ENCODE measurements around the gene TMEM163. TPM values are rescaled to one million over a fixed set of nuclear protein-coding genes. Genes with fewer than 3 reads are reported as not detected.

Gene TMEM163
- total and polyA plus RNA-seq, 2 of the 13 experiments (the other 11 are each of a cell fraction or from before 2014, with no cell fraction given), result 0.05 TPM; not detected in 1

DNA sequence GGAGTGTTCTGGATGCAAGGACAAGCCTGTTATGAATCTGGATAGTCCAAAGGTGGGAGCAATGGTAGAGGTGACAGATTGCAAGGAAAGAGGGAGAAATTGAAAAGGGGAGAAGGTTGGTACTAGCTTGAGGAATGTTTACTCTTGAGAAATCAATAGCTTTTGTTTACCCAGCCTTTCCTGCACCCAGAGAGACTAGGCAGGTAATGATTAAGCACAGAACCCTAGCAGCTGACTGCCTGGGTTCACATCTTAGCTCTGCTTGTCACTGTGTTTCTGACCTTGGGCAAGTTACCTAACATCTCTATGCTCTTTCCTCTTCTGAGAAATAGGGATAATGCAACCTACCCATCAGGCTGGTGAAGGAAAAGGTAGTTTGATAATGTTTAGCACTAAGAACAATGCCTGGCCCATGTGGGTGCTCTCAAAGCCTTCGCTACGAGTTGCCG lies 286.3 kb downstream of the TMEM163 start (continued):
- TF ChIP-seq ZBTB7A (CRISPR knock-in tag; IDR thresholded peaks at IDR 0.05) (no peak; the same call in 1 of the 2 replicates), POGZ (CRISPR knock-in tag; IDR thresholded peaks at IDR 0.05) (peak; percentile 83), SRSF4 (IDR thresholded peaks at IDR 0.05; ENCODE audit: low read depth, low read length, poor library complexity, severe bottlenecking) (no peak), HDAC1 (CRISPR knock-in tag; IDR thresholded peaks at IDR 0.05) (peak; percentile 90), NAIF1 (CRISPR knock-in tag; IDR thresholded peaks at IDR 0.05; ENCODE audit: borderline replicate concordance) (no peak), KLF6 (CRISPR knock-in tag; IDR thresholded peaks at IDR 0.05) (peak; percentile 64; the same call in 1 of the 2 replicates), GATAD2A (CRISPR knock-in tag; IDR thresholded peaks at IDR 0.05) (peak; percentile 100), KAT2B (IDR thresholded peaks at IDR 0.05; ENCODE audit: borderline replicate concordance, low read depth, low read length) (peak; percentile 79), BORCS8-MEF2B (CRISPR knock-in tag; IDR thresholded peaks at IDR 0.05) (no peak), ZNF558 (CRISPR knock-in tag; IDR thresholded peaks at IDR 0.05; ENCODE audit: borderline replicate concordance) (no peak), KLF11 (CRISPR knock-in tag; IDR thresholded peaks at IDR 0.05) (no peak), MATR3 (CRISPR knock-in tag; IDR thresholded peaks at IDR 0.05) (no peak), ZNF605 (CRISPR knock-in tag; IDR thresholded peaks at IDR 0.05) (peak; percentile 86), ZFP36L2 (CRISPR knock-in tag; IDR thresholded peaks at IDR 0.05) (no peak), RBM22 (optimal IDR thresholded peaks at IDR 0.05; ENCODE audit: low read length) (peak; percentile 99), NCOA1 (CRISPR knock-in tag; IDR thresholded peaks at IDR 0.05) (no peak), YY1 (IDR thresholded peaks at IDR 0.05; ENCODE audit: insufficient read depth, insufficient replicate concordance, low read depth, low read length) (no peak), ZNF550 (CRISPR knock-in tag; IDR thresholded peaks at IDR 0.05; ENCODE audit: borderline replicate concordance) (no peak), TOE1 (CRISPR knock-in tag; IDR thresholded peaks at IDR 0.05) (peak; percentile 84)
- TF ChIP-seq, protein P1, sequence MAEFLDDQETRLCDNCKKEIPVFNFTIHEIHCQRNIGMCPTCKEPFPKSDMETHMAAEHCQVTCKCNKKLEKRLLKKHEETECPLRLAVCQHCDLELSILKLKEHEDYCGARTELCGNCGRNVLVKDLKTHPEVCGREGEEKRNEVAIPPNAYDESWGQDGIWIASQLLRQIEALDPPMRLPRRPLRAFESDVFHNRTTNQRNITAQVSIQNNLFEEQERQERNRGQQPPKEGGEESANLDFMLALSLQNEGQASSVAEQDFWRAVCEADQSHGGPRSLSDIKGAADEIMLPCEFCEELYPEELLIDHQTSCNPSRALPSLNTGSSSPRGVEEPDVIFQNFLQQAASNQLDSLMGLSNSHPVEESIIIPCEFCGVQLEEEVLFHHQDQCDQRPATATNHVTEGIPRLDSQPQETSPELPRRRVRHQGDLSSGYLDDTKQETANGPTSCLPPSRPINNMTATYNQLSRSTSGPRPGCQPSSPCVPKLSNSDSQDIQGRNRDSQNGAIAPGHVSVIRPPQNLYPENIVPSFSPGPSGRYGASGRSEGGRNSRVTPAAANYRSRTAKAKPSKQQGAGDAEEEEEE (CRISPR knock-in tag; IDR thresholded peaks at IDR 0.05; ENCODE audit: borderline replicate concordance), result no peak
- TF ChIP-seq, protein P2, sequence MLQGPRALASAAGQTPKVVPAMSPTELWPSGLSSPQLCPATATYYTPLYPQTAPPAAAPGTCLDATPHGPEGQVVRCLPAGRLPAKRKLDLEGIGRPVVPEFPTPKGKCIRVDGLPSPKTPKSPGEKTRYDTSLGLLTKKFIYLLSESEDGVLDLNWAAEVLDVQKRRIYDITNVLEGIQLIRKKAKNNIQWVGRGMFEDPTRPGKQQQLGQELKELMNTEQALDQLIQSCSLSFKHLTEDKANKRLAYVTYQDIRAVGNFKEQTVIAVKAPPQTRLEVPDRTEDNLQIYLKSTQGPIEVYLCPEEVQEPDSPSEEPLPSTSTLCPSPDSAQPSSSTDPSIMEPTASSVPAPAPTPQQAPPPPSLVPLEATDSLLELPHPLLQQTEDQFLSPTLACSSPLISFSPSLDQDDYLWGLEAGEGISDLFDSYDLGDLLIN (CRISPR knock-in tag; IDR thresholded peaks at IDR 0.05; ENCODE audit: borderline replicate concordance), result no peak
- TF ChIP-seq, protein P3, sequence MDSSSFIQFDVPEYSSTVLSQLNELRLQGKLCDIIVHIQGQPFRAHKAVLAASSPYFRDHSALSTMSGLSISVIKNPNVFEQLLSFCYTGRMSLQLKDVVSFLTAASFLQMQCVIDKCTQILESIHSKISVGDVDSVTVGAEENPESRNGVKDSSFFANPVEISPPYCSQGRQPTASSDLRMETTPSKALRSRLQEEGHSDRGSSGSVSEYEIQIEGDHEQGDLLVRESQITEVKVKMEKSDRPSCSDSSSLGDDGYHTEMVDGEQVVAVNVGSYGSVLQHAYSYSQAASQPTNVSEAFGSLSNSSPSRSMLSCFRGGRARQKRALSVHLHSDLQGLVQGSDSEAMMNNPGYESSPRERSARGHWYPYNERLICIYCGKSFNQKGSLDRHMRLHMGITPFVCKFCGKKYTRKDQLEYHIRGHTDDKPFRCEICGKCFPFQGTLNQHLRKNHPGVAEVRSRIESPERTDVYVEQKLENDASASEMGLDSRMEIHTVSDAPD (CRISPR knock-in tag; IDR thresholded peaks at IDR 0.05), result peak; percentile 90; the same call in 1 of the 2 replicates
- TF ChIP-seq, protein P4, sequence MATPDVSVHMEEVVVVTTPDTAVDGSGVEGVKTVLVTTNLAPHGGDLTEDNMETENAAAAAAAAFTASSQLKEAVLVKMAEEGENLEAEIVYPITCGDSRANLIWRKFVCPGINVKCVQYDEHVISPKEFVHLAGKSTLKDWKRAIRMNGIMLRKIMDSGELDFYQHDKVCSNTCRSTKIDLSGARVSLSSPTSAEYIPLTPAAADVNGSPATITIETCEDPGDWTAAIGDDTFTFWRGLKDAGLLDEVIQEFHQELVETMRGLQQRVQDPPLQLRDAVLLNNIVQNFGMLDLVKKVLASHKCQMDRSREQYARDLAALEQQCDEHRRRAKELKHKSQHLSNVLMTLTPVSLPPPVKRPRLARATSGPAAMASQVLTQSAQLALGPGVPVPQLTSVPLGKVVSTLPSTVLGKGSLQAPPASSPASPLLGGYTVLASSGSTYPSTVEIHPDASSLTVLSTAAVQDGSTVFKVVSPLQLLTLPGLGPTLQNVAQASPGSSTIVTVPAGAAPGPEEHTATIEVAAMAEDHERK (CRISPR knock-in tag; IDR thresholded peaks at IDR 0.05; ENCODE audit: low read depth), result 0 out of 2 replicates have a peak, but pooled peaks have one; percentile 6
- TF ChIP-seq, protein P5, sequence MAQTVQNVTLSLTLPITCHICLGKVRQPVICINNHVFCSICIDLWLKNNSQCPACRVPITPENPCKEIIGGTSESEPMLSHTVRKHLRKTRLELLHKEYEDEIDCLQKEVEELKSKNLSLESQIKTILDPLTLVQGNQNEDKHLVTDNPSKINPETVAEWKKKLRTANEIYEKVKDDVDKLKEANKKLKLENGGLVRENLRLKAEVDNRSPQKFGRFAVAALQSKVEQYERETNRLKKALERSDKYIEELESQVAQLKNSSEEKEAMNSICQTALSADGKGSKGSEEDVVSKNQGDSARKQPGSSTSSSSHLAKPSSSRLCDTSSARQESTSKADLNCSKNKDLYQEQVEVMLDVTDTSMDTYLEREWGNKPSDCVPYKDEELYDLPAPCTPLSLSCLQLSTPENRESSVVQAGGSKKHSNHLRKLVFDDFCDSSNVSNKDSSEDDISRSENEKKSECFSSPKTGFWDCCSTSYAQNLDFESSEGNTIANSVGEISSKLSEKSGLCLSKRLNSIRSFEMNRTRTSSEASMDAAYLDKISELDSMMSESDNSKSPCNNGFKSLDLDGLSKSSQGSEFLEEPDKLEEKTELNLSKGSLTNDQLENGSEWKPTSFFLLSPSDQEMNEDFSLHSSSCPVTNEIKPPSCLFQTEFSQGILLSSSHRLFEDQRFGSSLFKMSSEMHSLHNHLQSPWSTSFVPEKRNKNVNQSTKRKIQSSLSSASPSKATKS (CRISPR knock-in tag; IDR thresholded peaks at IDR 0.05), result no peak

Data from HepG2 (cell line).